NCI-H1092 treated with DMSO at 0.1 percent for 48 hours (cell line): ENCODE measurements around the gene NDUFAF7.
"Not testable (repeated sequence)": the region's sequence is repeated elsewhere in the genome, so short reads cannot be mapped to it uniquely, and the experiment has no call there.

Experiments
- DNase-seq: peaks from one replicate; lab custom pipeline; 2025; lab: John Stamatoyannopoulos, UW

NDUFAF7 gene

GRCh38 chr2:37219046-37219445 is 12.4 kb upstream of the NDUFAF7 start:
- no peak for DNase-seq

DNA sequence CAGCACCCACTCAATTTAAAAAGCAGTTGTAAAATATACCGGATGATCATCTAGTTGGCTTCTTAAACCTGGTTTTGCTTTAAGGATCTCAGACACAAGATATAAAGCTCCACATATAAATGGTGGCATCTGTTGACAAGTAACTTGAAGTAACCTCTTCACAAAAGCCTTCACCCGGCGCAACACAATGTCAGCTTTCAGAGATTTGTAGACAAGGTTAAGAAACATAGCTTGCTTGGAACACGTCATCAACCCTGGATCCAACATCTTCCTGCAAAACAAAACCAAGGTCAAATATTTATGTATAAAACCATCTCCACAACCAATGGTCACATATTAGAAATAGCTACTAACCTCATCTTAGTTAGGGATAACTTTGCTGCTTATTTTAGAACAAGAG is 8.3 kb upstream of the NDUFAF7 start:
- DNase-seq = no peak

DNA sequence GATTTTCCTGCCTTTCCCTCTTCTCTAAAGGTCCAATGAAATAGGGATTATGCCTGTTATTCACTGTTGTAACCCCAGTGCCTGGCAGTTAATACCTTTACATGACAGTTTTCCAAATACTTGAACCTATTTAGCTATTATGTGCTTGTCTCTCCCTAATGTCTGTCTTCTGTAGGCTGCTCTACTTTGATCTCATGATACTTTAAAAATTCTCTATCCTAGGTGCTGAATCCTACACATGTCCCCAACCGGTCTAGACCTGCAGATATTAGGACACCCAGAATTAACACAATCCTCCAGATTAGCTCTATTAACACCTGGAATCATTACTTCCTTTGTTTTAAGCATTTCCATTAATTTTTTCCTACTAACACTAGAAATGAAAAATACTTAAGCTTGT is 7.4 kb upstream of the NDUFAF7 start:
- DNase-seq = no peak

DNA sequence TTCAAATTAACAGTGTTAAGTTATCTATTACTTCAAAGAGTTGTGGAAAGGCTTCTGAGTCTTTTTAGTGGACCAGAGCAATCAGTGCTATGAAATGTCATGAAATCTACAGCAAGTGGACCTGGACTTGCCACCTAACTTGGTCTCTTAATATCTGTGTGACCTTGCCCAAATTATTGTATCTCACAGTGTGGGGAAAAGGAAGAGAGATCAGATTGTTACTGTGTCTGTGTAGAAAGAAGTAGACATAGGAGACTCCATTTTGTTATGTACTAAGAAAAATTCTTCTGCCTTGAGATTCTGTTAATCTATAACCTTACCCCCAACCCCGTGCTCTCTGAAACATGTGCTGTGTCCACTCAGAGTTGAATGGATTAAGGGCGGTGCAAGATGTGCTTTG is 6.3 kb upstream of the NDUFAF7 start:
- DNase-seq = not testable (repeated sequence)

- DNase-seq = no peak
Observed at GRCh38 chr2:37226863-37227262, 4.6 kb upstream of the NDUFAF7 start.

DNA sequence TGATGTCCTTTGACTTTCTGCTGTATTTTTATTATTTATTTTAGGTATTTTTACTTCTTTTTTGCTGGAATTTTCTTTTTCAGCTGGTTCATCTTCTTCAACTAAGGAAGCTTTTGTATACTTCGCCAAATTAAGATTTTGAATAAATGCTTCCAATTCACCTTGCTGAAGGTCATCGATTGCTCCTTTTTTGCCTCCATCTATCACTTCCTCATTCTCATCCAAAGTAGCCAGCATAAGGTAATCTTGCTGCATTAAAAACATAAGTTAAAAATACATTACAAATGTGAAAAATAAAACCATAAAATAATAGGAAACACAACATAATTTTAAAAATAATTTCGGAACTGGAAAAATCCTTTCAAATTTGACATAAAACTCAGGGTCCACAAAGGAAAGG is 2.7 kb upstream of the NDUFAF7 start:
- no peak for DNase-seq

- no peak for DNase-seq
Observed at GRCh38 chr2:37230581-37230980, 877 bp upstream of the NDUFAF7 start.

- no peak for DNase-seq
Observed at GRCh38 chr2:37232131-37232933, 874 bp downstream of the NDUFAF7 start.

DNA sequence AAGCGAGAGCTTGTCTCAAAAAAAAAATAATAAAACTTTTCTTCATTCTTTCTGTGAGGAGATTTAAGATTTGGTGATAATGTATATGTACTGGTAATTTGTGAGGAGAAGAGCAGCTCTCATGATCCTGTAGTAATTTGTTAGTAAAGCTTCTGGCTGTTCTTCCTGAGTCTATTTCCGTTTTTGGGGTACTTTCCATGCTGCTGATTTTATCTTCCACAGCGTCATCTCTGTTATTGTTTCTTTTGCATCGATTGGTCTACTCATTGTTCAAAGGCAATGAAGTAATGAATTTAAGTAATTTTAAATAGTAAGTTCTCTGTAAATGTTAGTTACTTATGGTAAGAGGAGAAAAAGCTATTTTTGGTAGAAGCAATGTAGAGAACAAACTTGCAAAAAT is 12.0 kb downstream of the NDUFAF7 start:
- DNase-seq = no peak

DNA sequence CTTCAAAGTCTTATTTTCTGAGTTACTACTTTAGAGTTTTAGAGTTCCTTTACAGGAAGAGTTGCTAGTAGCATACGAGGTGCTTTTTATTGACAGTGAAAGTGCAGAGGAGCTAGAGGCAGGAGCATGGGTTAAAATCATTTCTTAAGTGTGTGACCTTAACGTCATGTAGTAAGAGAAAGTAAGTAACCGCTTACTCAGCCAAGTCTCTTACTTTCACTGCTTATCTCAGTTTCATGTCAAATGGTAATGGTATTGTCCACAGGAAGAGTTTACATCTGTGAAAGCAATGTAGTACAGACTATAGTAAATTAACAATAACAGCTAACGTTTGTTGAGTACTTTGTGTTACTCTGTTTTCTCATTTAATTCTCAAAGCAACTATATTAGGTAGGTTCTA is 12.6 kb downstream of the NDUFAF7 start:
- DNase-seq = no peak

DNA sequence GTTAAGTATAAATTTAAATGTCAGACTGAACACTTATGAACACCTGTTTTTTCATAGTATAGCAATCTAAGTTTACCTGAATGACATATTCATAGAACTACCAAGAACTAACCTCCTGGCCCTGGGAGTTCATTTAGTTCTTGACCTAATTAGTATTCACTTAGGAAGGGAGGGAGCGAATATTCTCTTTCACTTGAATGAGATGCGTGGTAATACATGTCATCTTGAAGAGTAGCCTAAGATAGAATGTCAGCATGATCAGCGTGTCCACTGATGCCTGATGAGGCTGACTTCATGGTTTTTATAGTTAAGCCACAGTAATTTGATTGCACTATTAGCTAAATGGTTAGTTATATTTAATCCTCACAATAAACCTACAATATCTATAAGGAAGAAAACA is 13.3 kb downstream of the NDUFAF7 start:
- no peak for DNase-seq

DNA sequence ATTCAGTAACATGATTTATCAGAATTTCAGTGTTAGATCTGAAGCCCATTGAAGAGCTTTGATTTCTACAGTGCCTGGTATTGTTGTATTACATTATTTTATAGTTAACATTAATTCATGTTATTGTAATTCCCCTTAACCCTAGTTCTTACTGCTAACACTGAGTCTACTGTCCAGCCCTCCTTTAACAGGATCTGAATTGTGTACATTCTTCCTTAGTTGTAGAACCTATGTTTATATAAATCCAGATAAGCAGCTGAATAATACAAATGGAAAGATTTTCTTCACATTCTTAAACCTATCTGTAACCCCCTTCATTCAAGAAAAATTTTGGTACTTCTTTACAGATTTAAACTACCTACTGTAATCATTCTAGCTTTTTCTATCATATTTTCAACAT is 14.7 kb downstream of the NDUFAF7 start:
- DNase-seq = no peak

- DNase-seq = no peak
Observed at GRCh38 chr2:37250869-37251740, 19.6 kb downstream of the NDUFAF7 start.

DNA sequence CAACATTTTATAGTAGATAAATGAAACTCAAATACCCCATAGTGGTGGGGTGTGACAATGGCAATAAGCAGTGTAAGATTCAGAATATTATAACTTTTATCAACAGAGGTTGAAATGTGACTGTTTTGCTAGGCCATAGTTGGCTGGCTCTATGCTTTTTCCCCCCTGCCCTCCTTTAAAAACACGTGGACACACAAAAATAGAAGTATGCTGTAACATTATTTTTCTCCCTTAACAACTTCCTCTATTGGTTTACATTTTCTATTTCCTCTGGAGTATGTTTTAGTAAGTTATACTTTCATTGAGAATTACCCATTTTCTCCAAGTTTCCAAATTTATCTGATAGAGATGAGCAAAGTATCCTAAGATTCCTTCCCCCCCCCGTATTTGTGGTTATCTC is 31.1 kb downstream of the NDUFAF7 start:
- no peak for DNase-seq

- no peak for DNase-seq
Observed at GRCh38 chr2:37263839-37264238, 32.4 kb downstream of the NDUFAF7 start.

- DNase-seq = no peak
Observed at GRCh38 chr2:37267685-37268084, 36.2 kb downstream of the NDUFAF7 start.

- no peak for DNase-seq
Observed at GRCh38 chr2:37268111-37268510, 36.7 kb downstream of the NDUFAF7 start.

DNA sequence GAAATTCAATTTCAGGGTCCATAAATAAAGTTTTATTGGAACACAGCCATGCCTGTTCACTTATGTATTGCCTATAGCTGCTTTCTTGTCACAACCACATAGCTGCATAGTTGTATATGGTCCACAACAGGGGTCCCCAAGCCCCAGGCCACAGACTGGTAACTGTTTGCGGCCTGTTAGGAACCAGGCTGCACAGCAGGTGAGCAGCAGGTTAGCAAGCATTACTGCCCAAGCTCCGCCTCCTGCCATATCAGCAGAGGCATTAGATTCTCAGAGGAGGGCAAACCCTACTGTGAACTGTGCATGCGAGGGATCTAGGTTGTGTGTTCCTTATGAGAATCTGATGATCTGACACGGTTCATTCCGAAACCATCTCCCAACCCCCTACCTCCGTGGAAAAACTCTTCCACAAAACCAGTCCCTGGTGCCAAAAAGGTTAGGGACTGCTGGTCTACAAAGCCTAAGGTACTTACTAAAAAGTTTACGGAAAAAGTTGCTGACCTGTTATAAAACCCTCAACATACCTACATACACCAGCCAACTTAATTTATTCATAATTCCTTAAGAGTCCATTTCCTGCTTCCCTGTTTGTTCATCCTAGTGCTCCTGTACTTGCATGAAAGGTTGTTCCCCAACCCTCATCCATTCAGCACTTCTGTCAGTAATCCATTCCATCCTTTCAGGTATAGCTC is 40.1 kb downstream of the NDUFAF7 start:
- no peak for DNase-seq

DNA sequence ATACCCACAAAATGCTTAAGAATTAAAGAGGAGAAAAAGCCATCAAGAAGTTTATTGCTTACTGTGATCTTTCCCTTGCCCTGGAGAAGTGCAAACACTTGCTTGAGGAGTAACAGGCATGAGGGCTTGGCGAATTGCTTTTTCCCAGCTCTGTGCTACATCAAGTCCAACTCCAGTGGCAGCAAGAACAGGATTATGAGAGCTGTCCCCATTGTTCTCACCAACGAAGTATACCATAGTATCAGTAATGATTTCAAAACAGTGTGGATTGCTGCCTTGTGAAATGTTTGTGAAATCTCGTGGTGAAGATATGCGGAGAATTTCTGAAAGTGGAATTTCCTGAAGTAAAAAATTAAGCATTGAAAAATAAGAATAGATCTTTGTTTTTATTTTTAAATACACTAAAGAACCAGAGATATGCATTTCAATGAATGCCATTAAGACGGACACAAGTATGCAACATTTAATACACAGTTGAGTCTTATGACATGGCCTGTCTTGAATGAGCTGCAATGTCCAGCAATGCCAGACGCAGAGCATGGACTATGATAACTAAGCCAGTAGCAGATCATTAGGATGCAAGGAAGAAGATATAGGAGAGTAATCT is 43.0 kb downstream of the NDUFAF7 start:
- no peak for DNase-seq

DNA sequence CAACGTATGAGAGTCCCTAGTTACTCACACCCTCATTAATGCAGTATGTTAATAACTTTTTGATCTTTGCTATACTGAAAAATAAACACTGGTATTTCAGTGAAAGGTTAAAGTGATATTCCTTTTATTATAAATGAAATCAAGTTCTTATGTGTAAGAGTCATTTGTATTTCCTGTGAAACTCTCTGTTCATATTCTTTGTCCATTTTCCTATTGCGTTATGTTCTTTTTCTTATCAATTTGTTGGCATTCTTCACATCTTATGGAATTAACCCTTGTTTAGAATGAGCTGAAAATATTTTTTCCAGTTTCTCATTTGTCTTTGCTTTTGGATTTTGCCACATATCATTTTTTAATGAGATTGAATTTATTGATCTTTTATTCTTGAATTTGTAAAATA is 44.8 kb downstream of the NDUFAF7 start:
- no peak for DNase-seq

DNA sequence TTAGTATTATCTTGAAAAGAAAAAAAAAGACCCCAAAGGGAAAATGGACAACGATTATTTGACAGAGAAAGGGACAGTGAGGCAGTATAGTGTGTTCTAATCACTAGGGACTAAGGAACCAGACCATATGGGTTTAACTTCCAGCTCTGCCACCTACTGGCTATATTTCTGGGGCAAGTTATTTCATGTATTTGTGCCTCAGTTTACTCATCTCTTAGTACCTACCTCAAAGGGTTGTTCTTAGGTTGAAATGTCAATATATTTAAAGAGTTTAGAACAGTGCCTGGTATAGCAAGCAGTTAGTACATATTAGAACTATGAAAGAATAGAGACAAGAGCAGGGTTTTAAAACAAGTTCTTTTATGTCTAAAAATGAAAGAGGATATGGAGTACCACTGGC is 50.5 kb downstream of the NDUFAF7 start:
- DNase-seq = no peak

- no peak for DNase-seq
Observed at GRCh38 chr2:37282746-37283145, 51.3 kb downstream of the NDUFAF7 start.
